Parathyroid adenoma (tissue), 2 donors: ENCODE results near the gene ARNT2.

Experiments used
- H2AFZ ChIP-seq: fragments of 300-600 bp; sonication (generic); one replicate; pipeline ENCODE4 v1.7.0; 2017; ENCODE audit warnings: antibody characterized with exemption, mild to moderate bottlenecking
- H3K27ac ChIP-seq: fragments of 300-600 bp; sonication (generic); one replicate; pipeline ENCODE4 v1.7.0; 2017
- H3K27me3 ChIP-seq: fragments of 300-600 bp; sonication (generic); one replicate; pipeline ENCODE4 v1.7.0; 2017; ENCODE audit warnings: low read length; ENCODE audit not compliant: control insufficient read depth, insufficient read depth
- H3K36me3 ChIP-seq: fragments of 300-600 bp; sonication (generic); one replicate; pipeline ENCODE4 v1.7.0; 2017; ENCODE audit warnings: low read length; ENCODE audit not compliant: control insufficient read depth, insufficient read depth
- H3K4me1 ChIP-seq: fragments of 300-600 bp; sonication (generic); one replicate; pipeline ENCODE4 v1.7.0; 2017; ENCODE audit warnings: control low read depth
- H3K4me2 ChIP-seq: fragments of 300-600 bp; sonication (generic); one replicate; pipeline ENCODE4 v1.7.0; 2017; ENCODE audit warnings: low read length
- H3K4me3 ChIP-seq: fragments of 300-600 bp; sonication (generic); one replicate; pipeline ENCODE4 v1.7.0; 2017; ENCODE audit warnings: low read depth, low read length
- H3K79me2 ChIP-seq: fragments of 300-600 bp; sonication (generic); one replicate; pipeline ENCODE4 v1.7.0; 2017; ENCODE audit warnings: control low read depth
- H3K9ac ChIP-seq: fragments of 300-600 bp; sonication (generic); one replicate; pipeline ENCODE4 v1.7.0; 2017; ENCODE audit warnings: mild to moderate bottlenecking
- H3K9me3 ChIP-seq: fragments of 300-600 bp; sonication (generic); one replicate; pipeline ENCODE4 v1.7.0; 2017; ENCODE audit warnings: low read length; ENCODE audit not compliant: control insufficient read depth
- CTCF ChIP-seq: fragments of 300-600 bp; sonication (generic); IDR thresholded peaks from one replicate; pipeline ENCODE4 v1.7.0; 2017; ENCODE audit warnings: antibody characterized with exemption, mild to moderate bottlenecking
- donor health status: primary hyperparathyroidism.

The ARNT2 gene

DNA sequence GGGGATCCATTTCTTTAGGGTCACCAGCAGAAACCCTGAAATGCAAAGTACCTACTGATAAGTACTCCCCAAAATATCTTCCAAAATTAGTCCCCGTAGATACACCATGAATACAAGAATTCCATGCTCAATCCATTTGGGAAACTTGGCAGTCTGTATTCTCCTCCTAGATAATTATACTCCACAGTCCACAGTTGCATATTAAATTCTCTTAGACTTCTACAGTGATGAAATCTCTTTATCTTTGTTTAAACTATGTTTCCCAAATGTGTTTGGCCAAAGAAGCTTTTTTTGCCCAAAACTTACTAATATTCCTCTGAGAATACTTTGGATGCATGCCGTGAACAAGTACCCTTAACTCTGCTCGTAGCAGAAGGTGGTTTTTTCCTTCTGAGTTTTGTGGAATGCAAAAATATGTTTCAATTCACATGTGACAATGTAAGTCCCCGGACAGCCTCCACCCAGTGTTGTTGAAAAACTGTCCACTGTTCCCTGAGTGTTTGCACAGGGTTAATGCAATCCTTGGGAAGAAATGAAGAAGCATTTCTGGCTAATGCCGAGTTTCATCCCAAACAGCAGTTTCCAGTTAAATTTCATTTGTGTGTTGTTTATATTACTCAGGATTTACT is 126.7 kb downstream of the ARNT2 start:
- H3K4me2 ChIP-seq: no peak overlapping the region
- no peak overlapping the region for H3K9ac ChIP-seq
- H3K27ac ChIP-seq: no peak overlapping the region
- no peaks in the 10 kb centered on the region for H3K79me2 ChIP-seq
- H3K4me1 ChIP-seq: no peaks in the 10 kb centered on the region
- H3K4me3 ChIP-seq: no peak overlapping the region
- no peaks in the 10 kb centered on the region for H3K9me3 ChIP-seq
- TF ChIP-seq CTCF: no peak
- no peaks in the 10 kb centered on the region for H3K36me3 ChIP-seq
- no peaks in the 10 kb centered on the region for H3K27me3 ChIP-seq
- H2AFZ ChIP-seq: no peak overlapping the region

DNA sequence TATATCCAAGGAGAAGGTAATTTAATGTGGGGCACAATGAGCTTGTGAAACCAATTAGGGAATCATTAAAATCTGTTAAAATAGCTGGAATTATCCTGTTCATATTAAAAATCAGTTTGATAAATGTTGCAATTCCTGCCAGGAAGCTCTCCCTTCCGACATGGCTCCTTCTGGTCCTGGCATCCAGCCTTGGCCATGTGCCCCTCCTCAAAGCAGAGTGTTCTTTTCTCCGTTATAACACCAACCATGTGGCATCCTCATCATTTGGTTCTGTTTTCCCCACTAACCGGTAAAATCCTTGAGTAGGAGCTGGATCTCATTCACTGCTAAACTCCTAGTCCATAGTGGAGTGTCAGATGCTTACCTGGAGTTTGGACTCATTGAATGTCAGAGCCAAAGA is 127.2 kb downstream of the ARNT2 start:
- Histone ChIP-seq H3K4me1 (no peaks in the 10 kb centered on the region), H3K9me3 (no peaks in the 10 kb centered on the region), H3K4me3 (no peak overlapping the region), H3K4me2 (no peak overlapping the region), H3K9ac (no peak overlapping the region), H3K27ac (no peak overlapping the region), H2AFZ (no peak overlapping the region), H3K36me3 (no peaks in the 10 kb centered on the region), H3K27me3 (no peaks in the 10 kb centered on the region), H3K79me2 (no peaks in the 10 kb centered on the region)
- no peak for TF ChIP-seq CTCF

DNA sequence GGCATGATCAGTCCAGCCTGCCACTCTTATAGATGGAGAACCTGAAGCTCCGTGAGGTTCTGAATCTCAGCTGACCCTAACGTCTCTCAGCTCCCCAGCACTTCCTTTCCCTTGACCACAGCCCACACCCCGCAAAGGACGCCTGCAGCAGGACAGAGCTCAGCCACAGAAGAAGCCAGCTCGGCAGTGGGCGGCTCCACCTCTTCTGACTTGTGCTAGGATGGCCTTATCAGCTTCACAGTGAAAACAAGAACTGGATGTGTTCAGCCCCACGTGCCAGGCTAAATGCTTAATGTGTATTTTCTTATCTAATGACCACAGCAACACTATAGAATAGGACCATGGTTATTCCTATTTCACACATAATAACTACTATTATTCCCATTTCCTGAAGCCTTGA is 127.6 kb downstream of the ARNT2 start:
- Histone ChIP-seq H3K9ac (no peak overlapping the region), H3K27ac (no peak overlapping the region), H3K27me3 (no peaks in the 10 kb centered on the region), H3K79me2 (no peaks in the 10 kb centered on the region), H3K9me3 (no peaks in the 10 kb centered on the region), H3K36me3 (no peaks in the 10 kb centered on the region), H3K4me1 (no peaks in the 10 kb centered on the region), H3K4me3 (no peak overlapping the region), H2AFZ (no peak overlapping the region), H3K4me2 (no peak overlapping the region)
- no peak for TF ChIP-seq CTCF

DNA sequence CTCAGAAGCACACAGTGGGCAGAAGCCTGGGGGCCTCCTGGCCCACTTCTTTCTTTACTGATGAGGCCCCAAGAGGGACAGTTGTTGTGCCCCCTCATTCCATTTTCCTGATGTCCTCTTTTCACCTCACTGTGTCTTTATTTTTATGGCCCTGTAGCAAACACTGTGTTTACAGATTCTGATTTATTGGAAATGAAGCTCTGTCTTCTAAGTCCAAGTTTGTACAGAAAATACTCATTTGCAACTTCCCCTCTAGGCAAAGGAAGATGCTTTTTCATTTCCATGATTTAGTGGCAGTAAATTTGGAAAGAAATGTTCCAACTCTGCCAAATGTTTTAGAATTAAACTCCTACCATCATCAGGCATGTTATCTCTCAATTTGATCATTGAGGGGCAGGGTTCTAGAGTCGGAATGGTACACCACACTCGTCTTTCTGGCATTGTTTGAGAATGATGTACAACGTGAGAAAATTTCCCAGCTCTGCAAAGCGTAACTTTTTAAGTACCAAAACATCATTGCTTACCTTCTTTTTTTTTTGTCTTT is 129.7 kb downstream of the ARNT2 start:
- no peaks in the 10 kb centered on the region for H3K36me3 ChIP-seq
- no peak for TF ChIP-seq CTCF
- H3K79me2 ChIP-seq: no peaks in the 10 kb centered on the region
- no peak overlapping the region for H3K9ac ChIP-seq
- no peak overlapping the region for H2AFZ ChIP-seq
- no peaks in the 10 kb centered on the region for H3K9me3 ChIP-seq
- no peak overlapping the region for H3K27ac ChIP-seq
- no peaks in the 10 kb centered on the region for H3K27me3 ChIP-seq
- H3K4me3 ChIP-seq: no peak overlapping the region
- no peak overlapping the region for H3K4me2 ChIP-seq
- no peaks in the 10 kb centered on the region for H3K4me1 ChIP-seq

DNA sequence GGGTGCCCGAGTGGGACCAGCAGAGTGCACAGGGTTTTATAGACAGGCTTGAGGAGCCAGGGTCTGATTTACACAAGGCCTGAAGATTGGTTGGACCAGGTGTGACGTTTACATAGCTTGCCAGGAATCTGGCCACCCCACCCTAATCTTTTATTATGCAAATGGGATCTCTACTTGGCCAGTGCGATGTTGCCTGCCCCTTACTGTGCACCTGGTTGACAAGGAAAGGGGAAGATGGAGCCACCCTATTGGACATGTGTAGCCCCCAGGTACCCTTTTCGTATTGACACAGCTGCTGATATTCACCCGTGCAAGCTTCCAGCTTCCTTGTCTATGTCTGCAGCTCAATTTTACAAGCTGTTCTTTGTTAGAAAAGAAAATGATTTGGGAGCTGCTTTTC is 132.0 kb downstream of the ARNT2 start:
- no peak overlapping the region for H3K9ac ChIP-seq
- H3K27ac ChIP-seq: no peak overlapping the region
- no peaks in the 10 kb centered on the region for H3K27me3 ChIP-seq
- no peak for TF ChIP-seq CTCF
- no peak overlapping the region for H2AFZ ChIP-seq
- H3K36me3 ChIP-seq: no peaks in the 10 kb centered on the region
- no peaks in the 10 kb centered on the region for H3K9me3 ChIP-seq
- H3K4me2 ChIP-seq: no peak overlapping the region
- no peaks in the 10 kb centered on the region for H3K79me2 ChIP-seq
- H3K4me3 ChIP-seq: no peak overlapping the region
- no peaks in the 10 kb centered on the region for H3K4me1 ChIP-seq
